Dermis microvascular lymphatic vessel endothelial cell (primary cell): ENCODE measurements around the gene THOC1. TPM values are rescaled to one million over a fixed set of nuclear protein-coding genes. Genes with fewer than 3 reads are reported as not detected.
"Not testable (repeated sequence)": the region's sequence is repeated elsewhere in the genome, so short reads cannot be mapped to it uniquely, and the experiment has no call there.

Experiments used
- DNase-seq, 2 donors: peaks; one replicate each; pipeline versions ENCODE4 v3.0.0 to v3.0.0-alpha.2; 2010; ENCODE audit warnings: low read depth in 2 of 2
- total RNA-seq: library from RNA; depleted of rRNA; stranded (reverse); fragments of >200 nt; gene quantifications from 2 replicates; pipeline ENCODE4 v1.2.1, GENCODE V29; 2014

The THOC1 gene
- 19.0 and 20.6 TPM in 2 replicates for total RNA-seq

- peak; percentile 82 to 94 for DNase-seq
These were observed at the start of gene THOC1 for GRCh38 chr18:267688-268552. Gene THOC1, minus strand, starts transcription at chr18:268047. Its CDS starts 28 bp downstream, at chr18:268019.

- no peak for DNase-seq
These were observed 49.8 kb upstream of the THOC1 start for GRCh38 chr18:317618-318017.

- DNase-seq: peak in 1 of 2 donors; percentile 77
These were observed 48.5 kb upstream of the THOC1 start for GRCh38 chr18:316393-316792.

- no peak for DNase-seq
These were observed 46.1 kb upstream of the THOC1 start for GRCh38 chr18:313931-314330.

- DNase-seq: no peak
These were observed 44.6 kb upstream of the THOC1 start for GRCh38 chr18:312415-312814.

- no peak for DNase-seq
These were observed 42.2 kb upstream of the THOC1 start for GRCh38 chr18:310042-310441.

GRCh38 chr18:308086-308485 lies 40.2 kb upstream of the THOC1 start:
- not testable (repeated sequence) for DNase-seq

- no peak for DNase-seq
These were observed 38.9 kb upstream of the THOC1 start for GRCh38 chr18:306608-307255.

GRCh38 chr18:305003-305501 lies 37.2 kb upstream of the THOC1 start:
- no peak for DNase-seq

- no peak for DNase-seq
These were observed 35.8 kb upstream of the THOC1 start for GRCh38 chr18:303607-304006.

- DNase-seq: no peak
These were observed 35.2 kb upstream of the THOC1 start for GRCh38 chr18:303011-303410.

GRCh38 chr18:302097-302496 lies 34.2 kb upstream of the THOC1 start:
- DNase-seq: no peak

GRCh38 chr18:297936-298335 lies 30.1 kb upstream of the THOC1 start:
- DNase-seq: no peak

- peak; percentile 47 to 61 for DNase-seq
These were observed 28.1 kb upstream of the THOC1 start for GRCh38 chr18:295756-296490.

GRCh38 chr18:294566-294965 lies 26.7 kb upstream of the THOC1 start:
- DNase-seq: no peak

GRCh38 chr18:293536-293935 lies 25.7 kb upstream of the THOC1 start:
- no peak for DNase-seq

GRCh38 chr18:292271-292670 lies 24.4 kb upstream of the THOC1 start:
- peak; percentile 15 to 33 for DNase-seq

- DNase-seq: not testable (repeated sequence)
These were observed 22.1 kb upstream of the THOC1 start for GRCh38 chr18:289970-290369.

GRCh38 chr18:289026-289425 lies 21.2 kb upstream of the THOC1 start:
- no peak for DNase-seq

- DNase-seq: peak; percentile 56 to 79
These were observed 18.9 kb upstream of the THOC1 start for GRCh38 chr18:286515-287310.

GRCh38 chr18:285817-286216 lies 18.0 kb upstream of the THOC1 start:
- DNase-seq: no peak
